GM12874 (cell line): ENCODE measurements around the gene ARRB1.

ENCODE experiments used
- CTCF ChIP-seq: IDR thresholded peaks from 2 replicates; pipeline ENCODE4 v1.5.1; 2011; ENCODE audit warnings: low read depth, mild to moderate bottlenecking, control low read depth, low read length, moderate library complexity; ENCODE audit not compliant: insufficient read depth

Gene ARRB1

GRCh38 chr11:75344186-75344585 lies 7.3 kb downstream of the ARRB1 start:
- no peak for TF ChIP-seq CTCF

GRCh38 chr11:75342966-75343870 lies 8.2 kb downstream of the ARRB1 start:
- TF ChIP-seq CTCF, result no peak

- TF ChIP-seq CTCF, result no peak
Observed at GRCh38 chr11:75342231-75342918, 9.1 kb downstream of the ARRB1 start.

GRCh38 chr11:75341612-75342011 lies 9.8 kb downstream of the ARRB1 start:
- no peak for TF ChIP-seq CTCF

- no peak for TF ChIP-seq CTCF
Observed at GRCh38 chr11:75339685-75340409, 11.6 kb downstream of the ARRB1 start.

- no peak for TF ChIP-seq CTCF
Observed at GRCh38 chr11:75338516-75339208, 12.8 kb downstream of the ARRB1 start.
